Keratinocyte (primary cell): ENCODE data around the gene ITGB8. TPM values are rescaled to one million over a fixed set of nuclear protein-coding genes. Genes with fewer than 3 reads are reported as not detected.

ENCODE experiments used
- DNase-seq: peaks from one replicate; pipeline ENCODE4 v3.0.0-alpha.2; 2011; ENCODE audit warnings: low read depth, missing footprints, low spot score
- FAIRE-seq: peaks from 2 replicates; lab custom pipeline; 2011; peaks lifted over from hg19 to GRCh38; lab: Jason Lieb, UNC
- H2AFZ ChIP-seq: 2 replicates; pipeline ENCODE4 v1.6.0; 2012; ENCODE audit warnings: low read length, control low read depth, inconsistent platforms; ENCODE audit not compliant: control insufficient read depth
- H3K27ac ChIP-seq: 2 replicates; pipeline ENCODE4 v1.5.1; 2011; ENCODE audit warnings: low read length; ENCODE audit not compliant: control insufficient read depth, insufficient read depth
- H3K27me3 ChIP-seq: 3 replicates; pipeline ENCODE4 v1.6.0; 2011; ENCODE audit warnings: low read length; ENCODE audit not compliant: control insufficient read depth, insufficient read depth; ENCODE audit errors: extremely low read depth
- H3K36me3 ChIP-seq, 2 experiments: 2 replicates in 1 of 2; 3 replicates in 1 of 2; pipeline ENCODE4 v1.5.1; 2011; ENCODE audit warnings: low read length in 2 of 2, mild to moderate bottlenecking in 1 of 2; ENCODE audit not compliant: control insufficient read depth in 2 of 2, insufficient read depth in 2 of 2; ENCODE audit errors: extremely low read depth in 1 of 2
- H3K4me1 ChIP-seq: 3 replicates; pipeline ENCODE4 v1.5.1; 2011; ENCODE audit warnings: low read length; ENCODE audit not compliant: control insufficient read depth, insufficient read depth; ENCODE audit errors: extremely low read depth
- H3K4me2 ChIP-seq: 3 replicates; pipeline ENCODE4 v1.6.0; 2011; ENCODE audit warnings: low read depth, low read length; ENCODE audit not compliant: control insufficient read depth, insufficient read depth; ENCODE audit errors: extremely low read depth
- H3K4me3 ChIP-seq, 3 experiments: fragments of 200-600 bp in 1 of 3; sonication (generic) in 1 of 3; 2 replicates in 2 of 3; 3 replicates in 1 of 3; pipeline ENCODE4 v1.5.1; 2011 to 2016; ENCODE audit warnings: low read length in 3 of 3, mild to moderate bottlenecking in 3 of 3, control low read depth in 2 of 3, inconsistent platforms in 1 of 3, low read depth in 1 of 3, mixed read lengths in 1 of 3, mixed run types in 1 of 3, moderate library complexity in 1 of 3; ENCODE audit not compliant: control insufficient read depth in 2 of 3, insufficient read depth in 2 of 3; ENCODE audit errors: extremely low read depth in 1 of 3
- H3K79me2 ChIP-seq: 2 replicates; pipeline ENCODE4 v1.6.0; 2012; ENCODE audit warnings: low read length; ENCODE audit not compliant: control insufficient read depth, insufficient read depth
- H3K9ac ChIP-seq: 3 replicates; pipeline ENCODE4 v1.6.0; 2011; ENCODE audit warnings: low read length; ENCODE audit not compliant: control insufficient read depth, insufficient read depth; ENCODE audit errors: extremely low read depth
- H3K9me1 ChIP-seq: 3 replicates; pipeline ENCODE4 v1.6.0; 2011; ENCODE audit warnings: low read length; ENCODE audit not compliant: control insufficient read depth, insufficient read depth; ENCODE audit errors: extremely low read depth
- H3K9me3 ChIP-seq: 2 replicates; pipeline ENCODE4 v1.5.1; 2012; ENCODE audit warnings: low read depth, low read length; ENCODE audit not compliant: control insufficient read depth
- H4K20me1 ChIP-seq: 3 replicates; pipeline ENCODE4 v1.6.0; 2011; ENCODE audit warnings: low read length; ENCODE audit not compliant: control insufficient read depth, insufficient read depth; ENCODE audit errors: extremely low read depth
- CTCF ChIP-seq, 3 experiments: IDR thresholded peaks in 1 of 3; conservative IDR thresholded peaks in 1 of 3; optimal IDR thresholded peaks in 1 of 3; 2 replicates in 2 of 3; 3 replicates in 1 of 3; pipeline versions ENCODE3 to v1.5.1; 2011; ENCODE audit warnings: low read length in 3 of 3, mild to moderate bottlenecking in 3 of 3, moderate library complexity in 2 of 3, control low read depth in 1 of 3, inconsistent platforms in 1 of 3; ENCODE audit not compliant: insufficient read depth in 2 of 3; ENCODE audit errors: extremely low read depth in 1 of 3
- EZH2 ChIP-seq: IDR thresholded peaks from one replicate; pipeline ENCODE4 v1.6.1; 2012; ENCODE audit warnings: inconsistent platforms, mild to moderate bottlenecking, low read length, moderate library complexity
- dilution Hi-C: fragments of 300-500 bp; cut with MboI; formaldehyde crosslinking; loops from one replicate; pipeline ENCODE4 v1.7.0; 2020; ENCODE audit warnings: low sequenced_read_pairs; ENCODE audit not compliant: extremely low pct_ligation_motif_present
- polyA plus RNA-seq, 5 experiments: library from polyadenylated mRNA; depleted of rRNA in 3 of 5; stranded (reverse) in 3 of 5; stranded (forward) in 1 of 5; unstranded in 1 of 5; fragments of >200 nt; gene quantifications; 1 replicate in 1 of 5; 2 replicates in 3 of 5; 3 replicates in 1 of 5; pipeline versions ENCODE4 v1.2.1 to v1.2.3, GENCODE V29; 2011 to 2012; ENCODE audit warnings: missing spikeins in 2 of 5, low read depth in 1 of 5, low replicate concordance in 1 of 5

The ITGB8 gene
- polyA plus RNA-seq, 1 donor (not counting 4 experiments of a cell fraction or from before 2014, with no cell fraction given) = 10.9 TPM

GRCh38 chr7:20374399-20374798 lies 43.7 kb downstream of the ITGB8 start:
- Histone ChIP-seq H3K27me3 (no peaks in the 10 kb centered on the region), H2AFZ (no peak overlapping the region), H3K4me2 (no peak overlapping the region), H3K9me3 (no peaks in the 10 kb centered on the region), H3K4me1 (no peaks in the 10 kb centered on the region), H3K27ac (no peak overlapping the region), H3K9me1 (no peaks in the 10 kb centered on the region), H3K36me3 (no peaks in the 10 kb centered on the region), H4K20me1 (no peaks in the 10 kb centered on the region), H3K4me3 (no peak overlapping the region), H3K79me2 (no peaks in the 10 kb centered on the region), H3K9ac (no peak overlapping the region)
- FAIRE-seq (no peak), DNase-seq (no peak)
- TF ChIP-seq EZH2 (no peak), CTCF (optimal IDR thresholded peaks at IDR 0.05 in 1 of 3, IDR thresholded peaks at IDR 0.05 in 1 of 3, conservative IDR thresholded peaks at IDR 0.05 in 1 of 3; ENCODE audit: extremely low read depth in 1 of 3, insufficient read depth in 2 of 3, low read length in 3 of 3) (no peak)
- dilution Hi-C loops = no loop called here

GRCh38 chr7:20376796-20377195 lies 46.1 kb downstream of the ITGB8 start:
- TF ChIP-seq CTCF (optimal IDR thresholded peaks at IDR 0.05 in 1 of 3, IDR thresholded peaks at IDR 0.05 in 1 of 3, conservative IDR thresholded peaks at IDR 0.05 in 1 of 3; ENCODE audit: extremely low read depth in 1 of 3, insufficient read depth in 2 of 3, low read length in 3 of 3) (no peak), EZH2 (no peak)
- Histone ChIP-seq H3K4me2 (no peak overlapping the region), H3K9me3 (no peaks in the 10 kb centered on the region), H3K27ac (no peak overlapping the region), H3K36me3 (peaks cover 0 to 5% of the 10 kb centered on the region in 2 experiments), H3K79me2 (no peaks in the 10 kb centered on the region), H3K9me1 (no peaks in the 10 kb centered on the region), H3K4me3 (no peak overlapping the region), H3K9ac (no peak overlapping the region), H4K20me1 (no peaks in the 10 kb centered on the region), H2AFZ (no peak overlapping the region), H3K27me3 (no peaks in the 10 kb centered on the region), H3K4me1 (no peaks in the 10 kb centered on the region)
- dilution Hi-C loops = no loop called here
- no peak for FAIRE-seq
- DNase-seq = no peak
